HS-27A (cell line): ENCODE measurements around the gene RPH3AL.
"Not testable (repeated sequence)": the region's sequence is repeated elsewhere in the genome, so short reads cannot be mapped to it uniquely, and the experiment has no call there.

Experiments used
- DNase-seq: peaks from one replicate; pipeline ENCODE4 v3.0.0-alpha.2; 2012; ENCODE audit warnings: low read depth, missing footprints

The RPH3AL gene

DNA sequence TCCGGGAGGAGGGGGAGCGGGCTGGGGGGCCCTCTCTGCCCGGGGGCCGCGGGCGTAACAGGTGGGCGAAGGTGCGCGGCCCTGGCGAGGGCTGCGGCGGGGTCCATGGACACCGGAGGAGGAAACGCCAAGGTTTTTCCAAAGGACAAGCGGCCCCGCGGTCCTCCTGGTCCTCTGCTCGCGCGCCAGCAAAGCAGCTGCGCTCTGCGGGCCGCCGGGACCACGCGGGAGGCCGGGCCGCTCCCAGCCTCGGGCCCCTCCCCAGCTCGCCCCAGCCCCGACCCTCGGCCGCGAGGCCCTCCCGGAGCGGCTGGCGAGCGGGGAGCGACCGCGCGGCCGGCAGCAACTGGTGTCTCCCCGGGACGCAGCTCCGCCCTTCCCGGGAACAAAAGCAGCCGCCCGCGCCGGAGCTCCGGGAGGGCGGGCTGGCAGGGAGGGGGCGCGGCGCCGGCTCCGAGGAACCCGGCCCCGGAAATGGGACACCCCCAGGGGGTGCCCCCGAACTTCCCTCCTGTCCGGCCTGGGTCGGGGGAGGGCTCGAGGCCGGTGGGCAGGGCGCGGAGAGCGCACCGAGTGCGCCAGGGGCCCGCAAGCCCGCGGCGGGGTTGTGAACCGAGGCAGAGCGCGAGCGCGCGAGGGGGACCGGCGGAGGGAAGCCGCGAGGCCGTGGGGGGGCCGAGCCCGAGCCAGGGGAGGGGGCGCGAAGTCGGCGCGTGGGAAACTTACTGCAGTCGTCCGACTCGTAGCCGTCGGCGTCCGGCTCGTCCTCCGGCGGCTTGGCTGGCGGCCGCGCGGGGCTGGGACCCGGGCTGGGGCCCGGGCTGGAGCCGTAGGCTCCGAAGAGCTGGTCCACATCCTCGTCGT lies 172.0 kb downstream of the RPH3AL start:
- no peak for DNase-seq

DNA sequence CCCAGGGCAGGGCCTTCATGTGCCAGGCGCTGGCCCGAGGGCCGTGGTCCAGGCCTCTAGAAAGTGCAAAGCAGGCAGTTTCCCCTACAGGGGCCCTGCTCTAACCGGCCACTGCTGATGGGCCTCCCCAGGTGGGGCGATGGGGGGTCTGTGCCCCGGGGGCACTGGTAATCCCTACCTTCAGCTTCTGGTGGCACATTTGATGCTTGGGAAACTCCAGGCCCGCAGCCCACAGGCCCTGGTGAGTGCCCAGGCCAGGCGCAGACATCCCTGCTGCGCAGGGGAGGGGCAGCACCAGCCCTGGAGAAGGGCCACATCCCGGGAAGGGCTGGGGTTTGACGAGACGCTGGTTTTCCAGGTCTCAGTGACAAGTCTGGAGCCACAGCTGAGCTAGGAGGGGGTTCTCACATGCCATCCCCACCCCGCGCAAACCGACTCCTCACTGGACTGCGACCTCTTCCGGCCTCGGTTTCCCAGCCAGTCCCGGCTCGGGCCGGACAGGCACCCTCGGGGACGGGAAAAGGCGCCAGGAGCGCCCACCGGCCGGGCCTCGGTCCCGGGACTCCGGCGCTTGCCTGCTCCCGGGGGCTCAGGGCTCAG lies 172.7 kb downstream of the RPH3AL start:
- DNase-seq = no peak

- DNase-seq = no peak
Measured at GRCh38 chr17:179066-179432, 173.6 kb downstream of the RPH3AL start.

- no peak for DNase-seq
Measured at GRCh38 chr17:178292-179065, 174.1 kb downstream of the RPH3AL start.

GRCh38 chr17:177762-178161 lies 174.8 kb downstream of the RPH3AL start:
- no peak for DNase-seq

- no peak for DNase-seq
Measured at GRCh38 chr17:177155-177554, 175.5 kb downstream of the RPH3AL start.

DNA sequence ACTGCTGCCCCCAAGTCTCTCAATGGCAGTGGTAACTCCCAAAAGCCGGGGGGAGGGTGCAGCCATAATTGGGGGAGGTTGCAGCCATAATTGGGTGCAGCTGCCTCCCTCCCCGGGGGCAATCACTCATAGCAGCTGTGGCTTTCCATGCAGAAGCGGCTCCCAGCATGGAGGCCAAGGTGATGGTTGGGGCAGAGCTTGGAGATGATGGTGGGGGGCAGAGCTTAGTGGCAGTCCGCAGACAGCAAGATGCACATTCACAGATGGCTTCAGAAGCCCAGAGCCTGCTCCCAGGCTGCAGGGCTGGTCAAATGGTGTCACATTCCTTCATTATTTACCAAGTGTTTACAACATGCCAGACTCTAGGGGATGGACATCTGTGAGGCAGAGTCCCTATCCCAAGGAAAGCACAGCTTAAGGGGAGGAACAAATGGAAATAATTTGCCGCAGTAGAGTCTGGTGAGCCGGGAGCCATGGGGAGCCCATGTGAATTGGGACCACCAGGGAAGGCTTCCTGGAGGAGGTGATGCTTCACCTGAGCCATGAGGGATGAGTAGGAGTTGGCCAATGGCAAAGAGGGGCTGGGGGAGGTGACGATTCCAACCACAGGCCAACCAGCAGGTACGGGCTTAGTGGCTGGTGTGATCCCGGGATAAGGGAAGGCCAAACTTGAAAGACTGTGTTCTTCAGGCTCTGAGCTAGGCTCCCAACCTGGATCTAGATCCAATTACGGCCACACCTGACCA lies 179.3 kb downstream of the RPH3AL start:
- DNase-seq = no peak

DNA sequence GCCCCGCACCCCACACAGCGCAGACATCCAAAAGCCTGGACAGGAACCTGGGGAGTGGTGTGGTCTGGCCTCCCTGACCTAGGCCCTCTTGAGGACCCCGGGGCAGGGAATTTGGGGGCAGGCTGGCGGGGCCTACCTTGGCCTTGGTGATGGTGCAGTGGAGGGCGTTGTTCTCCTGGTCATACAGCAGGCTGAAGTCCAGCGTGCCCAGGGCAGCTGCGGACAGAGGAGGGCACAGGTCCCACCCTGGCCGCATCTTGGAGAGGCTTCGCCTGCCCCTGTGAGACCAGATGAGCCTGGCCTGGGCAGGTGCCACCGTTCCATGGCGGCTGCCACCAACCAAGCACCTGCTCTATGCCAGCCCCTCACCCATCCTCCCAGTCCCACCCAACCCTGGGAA lies 180.2 kb downstream of the RPH3AL start:
- DNase-seq = no peak

- no peak for DNase-seq
Measured at GRCh38 chr17:171871-172270, 180.7 kb downstream of the RPH3AL start.

GRCh38 chr17:170130-170670 lies 182.4 kb downstream of the RPH3AL start:
- no peak for DNase-seq

- not testable (repeated sequence) for DNase-seq
Measured at GRCh38 chr17:168614-169013, 184.0 kb downstream of the RPH3AL start.

DNA sequence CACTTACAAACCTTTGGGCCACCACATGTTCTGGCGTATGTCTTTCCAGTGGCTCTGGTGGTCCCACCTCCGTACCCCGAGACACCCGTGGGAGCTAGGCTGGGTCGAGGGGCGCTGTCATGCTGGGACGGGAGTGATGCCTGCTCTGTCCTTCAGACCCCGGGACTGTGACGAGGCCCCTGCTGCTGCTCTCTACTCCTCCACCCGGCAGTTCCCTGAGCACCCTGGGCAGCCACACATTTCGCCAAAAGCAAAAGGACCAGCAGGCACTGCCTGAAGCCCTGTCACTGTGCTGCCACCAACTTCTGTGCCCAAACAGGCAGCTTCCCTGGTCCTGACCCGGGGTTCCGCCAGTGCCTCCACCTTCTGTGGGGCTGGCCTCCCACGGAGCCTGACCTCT lies 186.7 kb downstream of the RPH3AL start:
- DNase-seq = no peak

DNA sequence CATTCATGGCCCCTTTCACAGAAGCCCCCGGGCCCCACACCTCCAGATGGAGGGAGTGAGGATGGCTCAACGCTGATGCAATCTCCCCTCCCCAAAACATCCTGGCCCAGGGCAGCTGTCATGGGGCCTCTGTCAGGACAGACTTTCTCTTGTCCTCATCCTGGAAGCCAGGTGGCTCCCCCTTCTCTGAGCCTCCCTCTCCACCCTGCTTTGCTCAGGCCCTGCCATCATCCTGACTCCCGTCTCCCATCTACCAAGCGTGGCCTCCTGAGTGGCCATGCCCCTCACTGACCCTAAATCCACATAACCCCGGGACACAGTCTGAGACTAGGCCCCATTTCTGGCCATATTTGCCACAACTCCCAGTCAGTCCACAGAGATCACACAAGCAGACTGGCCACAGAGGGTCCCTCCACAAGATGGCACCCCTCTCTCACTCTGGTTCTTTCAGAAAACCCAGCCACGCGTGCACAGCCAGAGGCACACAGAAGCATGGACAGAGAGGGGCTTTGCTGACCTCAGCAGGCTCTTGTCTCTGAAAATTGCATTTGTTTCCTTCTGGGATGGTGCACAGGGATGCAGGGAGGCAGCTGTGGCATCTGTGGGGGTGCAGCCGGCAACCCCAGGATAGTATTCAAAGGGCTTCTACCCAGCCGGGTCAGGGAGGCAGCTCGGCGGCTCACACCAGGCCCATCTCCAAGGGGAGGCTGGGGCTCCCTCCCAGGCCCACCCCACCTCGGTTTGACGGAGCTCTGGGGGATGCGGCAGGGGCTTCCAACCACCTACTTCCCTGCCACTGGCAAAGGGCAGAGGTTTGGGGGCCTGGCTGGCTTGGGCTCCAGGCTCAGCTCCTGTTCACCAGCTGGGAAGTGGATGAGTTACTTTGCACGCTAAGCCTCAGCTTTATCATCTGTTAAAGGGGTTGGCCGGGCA lies 188.0 kb downstream of the RPH3AL start:
- no peak for DNase-seq

DNA sequence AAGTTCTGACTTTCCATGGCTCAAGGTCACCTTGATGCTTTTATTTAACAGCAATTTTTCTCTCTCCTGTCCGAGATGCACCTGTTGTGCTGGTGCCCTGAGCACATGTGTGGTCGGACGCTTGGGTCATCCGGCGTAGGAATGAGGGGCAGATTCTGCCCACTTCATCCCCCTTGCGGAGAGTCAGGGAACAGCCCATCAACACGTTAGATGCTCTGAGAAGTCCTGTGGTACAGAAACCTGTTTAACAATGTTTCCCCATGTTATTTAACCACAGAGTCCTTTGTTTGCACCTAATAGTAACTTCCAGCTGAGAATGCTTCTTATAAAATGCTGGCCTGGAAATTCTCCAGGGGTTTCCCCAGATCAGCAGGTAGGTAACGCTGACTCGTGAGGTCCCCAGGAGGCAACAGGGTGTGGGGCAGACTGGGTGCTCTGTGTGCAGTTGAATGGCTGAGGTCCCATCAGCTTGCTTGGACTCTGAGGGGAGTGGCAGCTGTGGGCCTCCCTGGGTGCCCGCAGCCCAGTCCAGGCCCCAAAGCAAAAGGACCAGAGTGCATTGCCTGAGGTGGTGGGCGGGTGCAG lies 189.0 kb downstream of the RPH3AL start:
- no peak for DNase-seq

DNA sequence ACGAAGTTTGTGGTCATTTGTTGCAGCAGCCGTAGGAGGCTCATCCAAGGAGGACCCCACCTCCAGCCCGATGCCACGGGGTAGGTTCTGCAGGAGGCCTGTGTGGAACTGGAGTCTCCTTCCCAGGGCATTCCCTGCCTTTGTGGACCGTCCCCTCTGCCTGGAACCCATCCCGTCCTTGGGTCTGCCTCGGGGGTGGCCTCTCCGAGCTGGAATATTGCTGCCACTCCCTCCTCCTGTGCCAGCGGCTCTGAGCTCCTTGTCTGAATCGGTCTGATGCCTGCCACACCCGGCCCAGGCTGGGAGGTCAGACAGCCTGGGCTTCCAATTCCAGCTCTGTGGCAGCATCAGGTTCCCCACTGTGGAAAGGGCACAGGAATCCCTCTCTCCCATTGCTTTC lies 189.9 kb downstream of the RPH3AL start:
- DNase-seq = no peak
